ENCODE data around the gene PPARA. TPM values are rescaled to one million over a fixed set of nuclear protein-coding genes. Genes with fewer than 3 reads are reported as not detected.
"Not testable (repeated sequence)": the region's sequence is repeated elsewhere in the genome, so short reads cannot be mapped to it uniquely, and the experiment has no call there.

Gene PPARA
- total RNA-seq, 1 donor from 2014 or later: 51.3 TPM

DNA sequence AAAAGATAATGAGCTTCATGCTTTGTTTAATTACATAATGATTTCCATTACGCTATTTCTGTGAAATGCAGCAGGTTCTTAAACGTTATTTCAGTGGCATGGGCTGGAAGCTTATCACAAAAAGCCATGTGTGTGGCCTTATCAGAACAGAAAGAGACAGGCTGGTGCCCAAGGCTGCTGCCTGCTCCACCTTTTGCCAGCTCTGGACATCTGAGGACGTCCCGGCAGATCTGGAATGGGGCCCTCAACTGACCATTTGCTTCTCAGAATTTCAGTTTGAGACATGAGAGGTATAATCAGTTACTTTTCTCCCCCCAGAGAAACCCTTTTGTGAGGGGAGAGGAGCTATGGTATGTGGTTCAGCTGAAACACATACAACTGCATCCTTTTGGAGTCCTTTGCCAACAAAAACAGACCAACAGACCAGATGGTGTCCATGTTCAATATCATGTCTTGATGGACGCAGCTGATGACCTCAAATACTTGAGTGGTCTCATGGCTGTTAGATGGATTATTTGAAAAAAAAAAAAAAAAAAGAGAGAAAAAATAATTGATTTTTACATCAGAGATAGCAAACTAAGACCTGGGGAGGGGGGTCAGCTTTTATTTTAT lies 91.2 kb downstream of the PPARA start:
- DNase-seq (ENCODE audit: low spot score): no peak

DNA sequence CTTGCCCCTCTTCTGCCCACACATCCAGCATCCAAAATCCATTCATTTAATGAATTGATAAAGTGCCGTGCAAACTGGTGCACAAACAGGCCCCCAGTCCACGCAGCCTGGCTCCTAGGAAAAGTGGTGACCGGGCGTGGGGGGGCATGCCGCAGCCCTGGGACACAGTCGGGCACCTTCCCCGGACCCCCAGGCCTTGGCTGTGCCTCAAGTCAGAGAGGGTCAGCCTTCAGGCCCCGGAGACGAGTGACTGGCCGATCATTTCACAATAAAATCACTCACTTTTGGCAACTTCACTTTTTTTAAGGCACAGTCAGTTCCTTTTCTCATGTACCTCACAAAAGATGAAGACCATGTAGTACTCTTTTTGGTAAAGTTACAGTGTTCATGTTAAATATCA lies 91.8 kb downstream of the PPARA start:
- DNase-seq (ENCODE audit: low spot score): no peak

DNA sequence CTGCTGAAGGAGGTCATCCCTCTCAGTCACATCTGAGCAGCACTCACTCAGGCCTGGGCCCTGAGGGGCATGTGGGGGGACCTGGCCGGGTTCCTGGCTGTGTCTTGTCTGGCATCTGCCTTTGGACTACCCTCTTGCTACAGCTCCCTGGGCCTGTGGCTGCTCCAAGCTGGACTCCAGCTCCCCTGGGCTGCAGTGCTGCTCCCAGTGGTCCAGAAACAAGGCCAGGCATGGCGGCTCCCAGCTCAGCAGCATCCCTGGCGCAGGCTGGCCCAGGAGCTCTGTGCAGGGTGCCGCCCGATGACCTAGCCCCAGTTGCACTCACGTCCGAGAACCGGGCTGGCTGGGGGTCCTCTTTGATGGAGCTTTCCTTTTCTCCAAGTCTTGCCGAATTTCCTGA lies 94.4 kb downstream of the PPARA start:
- no peak for DNase-seq (ENCODE audit: low spot score)

DNA sequence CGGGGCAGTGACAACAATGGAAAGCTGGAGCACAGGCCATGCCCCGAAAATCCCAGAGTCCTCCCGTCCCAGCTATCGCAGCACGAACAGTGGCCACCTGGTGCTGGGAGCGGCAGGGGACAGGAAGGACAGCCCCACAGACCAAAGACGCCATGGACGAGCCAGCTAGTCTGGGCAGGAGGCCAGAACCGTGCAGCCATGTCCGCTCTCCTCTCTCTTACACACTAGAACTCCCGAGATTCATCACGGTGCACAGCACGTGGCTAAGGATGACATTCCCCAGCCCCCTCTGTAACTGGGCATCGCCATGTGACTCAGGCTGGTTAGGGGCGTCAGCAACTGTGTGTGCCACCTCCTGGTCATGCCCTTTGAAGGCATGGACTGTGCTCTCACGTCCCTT lies 95.2 kb downstream of the PPARA start:
- no peak for DNase-seq (ENCODE audit: low spot score)

DNA sequence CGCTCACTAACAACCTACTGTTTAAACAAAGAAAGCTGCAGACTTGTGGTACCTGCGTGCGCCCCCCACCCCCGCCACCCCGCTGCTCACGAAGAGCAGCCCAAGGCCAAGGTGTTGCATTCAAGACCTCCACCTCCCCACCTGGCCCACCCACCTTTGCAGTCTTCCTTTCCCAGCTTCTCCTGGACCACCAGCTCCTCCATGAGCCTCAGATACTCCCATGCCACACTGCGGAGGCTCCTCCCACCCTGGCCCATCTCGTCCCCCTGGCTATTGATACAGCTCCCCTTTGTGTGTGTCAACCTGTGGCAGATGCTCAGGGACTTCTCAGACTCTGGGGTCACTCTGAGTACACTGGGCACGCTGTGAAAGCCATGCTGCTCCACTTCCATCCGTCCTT lies 95.9 kb downstream of the PPARA start:
- DNase-seq (ENCODE audit: low spot score): no peak

DNA sequence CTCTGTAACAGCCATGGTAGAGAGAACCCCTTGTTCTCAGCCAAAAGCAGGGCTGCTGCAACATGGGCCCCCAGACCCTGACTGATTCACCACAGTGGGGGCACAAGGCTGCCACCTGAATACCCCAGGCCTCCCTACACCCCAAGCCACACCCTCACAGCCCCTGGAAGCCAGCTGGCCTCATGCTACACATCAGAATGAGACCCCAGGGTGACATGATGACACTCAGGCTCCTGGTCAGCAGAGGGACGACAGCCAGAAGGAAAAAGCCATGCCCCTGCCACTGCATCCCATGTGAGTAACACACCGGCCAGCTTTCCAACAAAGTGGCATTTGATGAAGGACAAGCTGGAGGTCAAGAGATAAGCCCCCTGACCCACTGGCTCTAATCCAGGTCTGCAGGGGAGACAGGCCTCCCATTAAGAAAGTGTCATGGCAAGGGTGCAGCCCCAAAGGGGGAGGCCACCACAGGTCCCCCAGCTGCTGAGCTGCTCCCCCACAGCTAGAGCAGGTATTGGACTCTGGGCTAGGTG lies 97.2 kb downstream of the PPARA start:
- DNase-seq (ENCODE audit: low spot score): no peak

DNA sequence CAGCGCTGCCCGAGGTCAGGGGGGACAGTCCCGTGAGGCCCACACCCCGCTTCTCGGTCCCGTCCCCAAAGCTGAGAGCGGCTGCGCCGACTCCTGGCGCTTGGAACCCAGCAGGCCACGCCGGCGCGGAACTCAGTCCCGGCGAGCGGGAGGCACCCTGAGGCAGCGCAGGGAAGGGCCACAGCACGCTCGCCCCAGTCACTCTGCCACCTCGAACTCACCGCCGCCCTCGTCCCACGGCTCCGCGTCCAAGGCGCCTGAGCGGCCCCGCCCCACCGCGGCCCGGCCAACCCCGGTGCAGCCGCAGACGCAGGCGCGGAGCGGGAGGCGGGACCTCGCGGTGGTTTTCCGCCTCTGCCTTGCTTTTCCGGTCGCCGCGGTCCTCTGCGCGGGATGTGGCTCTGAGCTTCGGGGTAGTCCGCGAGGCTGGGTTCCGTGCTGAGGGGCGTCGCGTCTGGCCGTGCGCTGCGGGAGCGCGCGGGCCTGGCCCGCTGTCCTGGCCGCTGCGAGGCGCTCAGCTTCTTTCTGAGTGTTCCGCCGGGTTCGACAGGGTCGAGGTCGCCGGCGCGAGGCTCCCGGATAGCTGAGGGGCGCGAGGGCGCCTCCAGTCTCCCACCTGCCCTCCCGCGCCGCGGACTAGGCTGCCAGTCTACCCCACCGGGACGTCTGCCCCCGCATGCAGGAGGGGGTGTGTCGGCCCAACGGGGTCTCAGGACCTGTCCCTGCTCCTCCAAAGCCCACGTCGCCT lies 99.9 kb downstream of the PPARA start, which contains the start of gene CDPF1:
CDPF1 (minus strand) TSS at position 259 of the 748 bp plus-strand sequence. CDS start 2,009 bp downstream, outside the sequence.
- peak; percentile 91 for DNase-seq (ENCODE audit: low spot score)

DNA sequence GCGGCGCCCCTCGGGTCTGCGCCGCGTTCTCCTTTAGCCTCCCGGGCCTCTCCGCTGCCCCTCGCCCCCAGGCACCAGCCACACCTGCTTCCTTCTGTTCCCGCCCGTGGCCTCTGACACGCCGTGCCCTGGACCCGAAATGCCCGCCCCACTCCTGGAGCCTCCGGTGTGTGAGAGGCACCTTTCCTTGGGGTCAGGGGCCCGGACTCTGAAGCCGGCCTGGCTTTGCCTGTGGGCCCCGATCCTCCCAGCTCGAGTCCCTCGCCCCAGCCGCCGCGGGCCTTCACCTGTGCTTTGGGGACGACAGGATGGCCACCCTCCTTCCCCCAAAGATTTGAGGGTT lies 100.4 kb downstream of the PPARA start:
- DNase-seq (ENCODE audit: low spot score): no peak

DNA sequence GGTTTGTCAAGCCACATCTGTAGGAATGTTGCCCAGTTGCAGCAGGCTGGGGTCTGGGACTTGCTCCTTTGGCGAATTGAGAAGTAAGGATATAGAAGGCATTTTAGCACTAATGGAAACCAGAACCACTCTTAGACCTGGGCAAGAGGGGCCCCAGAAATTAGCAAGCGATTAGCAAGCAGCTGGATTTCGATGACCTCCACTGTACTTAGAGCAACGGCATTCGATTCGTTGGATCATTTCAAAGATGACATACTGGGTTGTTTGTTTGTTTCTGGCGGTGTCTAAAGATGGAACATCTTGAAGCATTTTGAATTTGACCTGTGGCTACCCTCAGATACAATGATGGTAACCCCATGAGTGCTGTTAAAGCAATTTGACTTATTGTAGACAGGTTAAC lies 100.9 kb downstream of the PPARA start:
- DNase-seq (ENCODE audit: low spot score): no peak

DNA sequence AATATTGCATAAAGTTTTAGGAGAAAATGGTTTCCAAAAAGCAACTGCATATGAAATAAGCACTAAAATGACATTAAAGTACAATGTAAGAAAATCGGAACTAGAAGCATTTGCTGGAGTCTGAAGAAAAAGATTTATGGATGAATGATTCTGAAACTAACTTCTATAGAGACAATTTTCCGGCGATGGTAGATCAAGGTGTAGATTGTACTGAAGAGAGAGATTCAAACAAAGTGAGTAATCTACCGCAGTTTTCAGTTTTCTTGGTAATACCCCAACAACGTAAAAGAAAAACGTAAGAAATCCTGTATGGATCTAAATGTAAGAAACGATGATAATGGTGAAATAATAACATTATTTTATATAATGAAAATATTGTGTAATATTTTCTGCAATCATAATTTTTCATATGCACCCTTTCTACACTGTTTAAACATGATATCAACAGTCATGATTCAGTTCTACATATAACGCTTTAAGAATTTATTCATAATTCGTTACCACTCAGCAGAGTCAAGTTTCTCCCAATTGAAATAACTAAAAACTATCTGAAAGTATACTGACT lies 101.6 kb downstream of the PPARA start:
- DNase-seq (ENCODE audit: low spot score): no peak

DNA sequence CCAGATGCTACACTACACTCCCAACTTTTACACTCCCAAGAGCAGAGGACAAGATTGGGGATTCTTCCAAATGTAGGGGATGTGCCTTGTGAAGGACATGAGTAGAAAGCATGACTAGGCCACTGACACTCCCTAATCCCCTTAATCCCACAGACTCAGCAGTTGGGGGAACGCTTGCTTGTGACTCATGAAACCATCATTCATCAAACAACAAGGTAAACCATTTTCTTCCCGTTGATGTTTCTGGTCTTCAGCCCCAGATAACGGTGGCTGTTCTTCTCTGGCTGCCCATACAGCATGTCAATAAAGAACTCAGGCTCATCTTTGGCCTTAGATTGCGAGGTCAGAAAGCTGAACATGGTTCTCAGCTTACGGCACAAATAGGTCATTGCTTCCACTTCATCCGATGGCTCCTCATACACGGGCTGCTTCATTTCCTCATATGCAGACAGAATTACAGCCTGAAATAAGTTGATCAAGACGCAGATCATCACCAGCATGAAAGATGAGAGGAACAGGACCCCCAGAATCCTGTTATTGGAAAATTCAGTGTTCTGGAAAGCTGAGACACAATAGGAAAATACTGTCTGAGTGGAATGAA lies 106.1 kb downstream of the PPARA start:
- no peak for DNase-seq (ENCODE audit: low spot score)

DNA sequence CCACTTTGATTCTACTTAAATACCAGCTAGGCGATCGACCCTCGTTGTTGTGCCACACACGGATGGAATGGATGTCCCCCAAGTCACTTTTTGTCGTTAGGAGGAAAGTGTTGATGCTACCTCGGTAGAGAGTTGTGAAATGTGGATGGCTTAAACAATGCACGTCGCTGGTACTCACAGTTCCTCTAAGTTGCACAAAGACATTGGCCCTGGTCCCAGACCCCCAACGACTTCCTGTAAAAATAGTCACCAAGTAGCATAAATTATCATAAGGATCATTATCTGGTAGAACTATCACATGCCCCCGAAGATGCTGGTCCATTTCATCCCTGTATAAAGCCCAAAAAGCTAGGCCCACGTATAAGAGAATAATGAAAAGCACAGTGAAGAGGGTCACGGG lies 109.0 kb downstream of the PPARA start:
- DNase-seq (ENCODE audit: low spot score): no peak

DNA sequence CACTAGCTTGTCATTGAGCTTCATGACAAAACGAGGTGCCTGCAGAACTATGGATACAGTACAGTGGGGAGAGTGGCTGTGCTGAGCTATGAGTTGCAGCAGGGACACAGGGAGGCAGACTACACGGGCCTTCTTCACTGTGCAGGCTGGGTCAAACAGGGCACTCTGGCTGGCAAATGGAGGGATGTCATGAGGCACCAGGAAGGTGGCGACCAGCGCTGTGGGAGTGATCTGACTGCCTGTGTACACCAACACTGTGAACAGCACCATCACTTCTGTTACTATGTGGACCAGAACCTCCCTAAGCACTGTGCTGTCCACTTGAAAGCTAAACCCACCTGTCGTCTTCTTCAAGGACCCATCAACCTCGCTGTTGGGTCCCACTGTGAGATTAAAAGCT lies 109.7 kb downstream of the PPARA start:
- no peak for DNase-seq (ENCODE audit: low spot score)

DNA sequence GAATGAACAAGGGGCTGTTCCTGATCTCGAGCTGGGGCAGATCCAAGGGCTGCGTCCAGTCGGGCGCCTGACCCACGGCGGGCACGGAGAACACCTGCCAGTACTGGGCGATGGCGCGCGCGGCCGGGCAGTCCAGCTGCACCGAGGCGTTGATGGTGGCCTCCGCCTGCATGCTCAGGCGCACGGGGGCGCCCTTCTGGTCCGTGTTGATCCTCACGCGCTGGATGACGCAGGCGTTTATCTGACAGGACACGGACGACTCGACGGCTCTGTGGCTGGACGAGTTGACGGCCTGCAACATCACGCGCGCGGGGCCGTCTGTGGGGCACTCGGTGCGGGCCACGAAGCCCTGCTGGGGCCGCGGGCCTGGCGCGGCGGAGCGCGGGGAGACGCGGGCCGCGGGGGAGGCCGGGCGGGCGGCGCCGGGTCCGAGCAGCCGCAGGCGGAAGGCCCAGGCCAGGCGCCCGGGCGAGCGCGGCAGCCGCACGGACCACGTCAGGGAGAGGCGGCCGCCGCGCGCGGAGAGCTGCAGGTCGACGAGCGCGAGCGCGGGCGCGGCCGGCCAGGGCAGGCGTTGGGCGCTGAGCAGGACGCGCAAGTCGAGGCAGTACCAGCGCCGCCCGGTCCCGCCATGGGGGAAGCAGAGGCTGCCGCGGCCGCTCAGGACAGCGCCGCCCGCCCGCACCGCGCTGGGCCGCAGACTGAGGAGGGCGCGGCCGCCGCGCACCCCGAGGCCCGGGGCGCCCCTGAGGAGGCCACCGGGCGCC lies 112.3 kb downstream of the PPARA start:
- peak; percentile 74 for DNase-seq (ENCODE audit: low spot score)

DNA sequence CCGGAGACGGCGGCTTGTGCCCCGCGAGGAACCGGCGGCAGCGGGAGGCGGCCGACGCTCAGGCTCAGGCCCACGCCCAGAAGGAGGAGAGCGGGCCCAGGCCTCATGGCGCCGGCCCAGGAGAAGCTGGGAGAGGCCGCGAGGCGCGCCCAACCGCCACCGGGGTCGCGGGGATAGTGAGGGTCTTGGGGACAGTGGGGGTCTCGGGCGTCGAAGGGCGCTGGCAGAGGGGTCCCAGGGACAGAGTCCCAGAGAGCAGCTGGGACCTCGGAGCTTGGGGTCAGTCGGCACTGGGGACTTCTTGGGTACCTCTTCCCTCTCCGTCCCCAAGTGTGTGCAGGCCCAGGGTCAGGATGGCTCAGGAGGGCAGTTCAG lies 112.9 kb downstream of the PPARA start, which contains the start of gene PKDREJ:
PKDREJ (minus strand) TSS at position 128 of the 375 bp plus-strand sequence; CDS start at position 107, 21 bp downstream.
- DNase-seq (ENCODE audit: low spot score): no peak

DNA sequence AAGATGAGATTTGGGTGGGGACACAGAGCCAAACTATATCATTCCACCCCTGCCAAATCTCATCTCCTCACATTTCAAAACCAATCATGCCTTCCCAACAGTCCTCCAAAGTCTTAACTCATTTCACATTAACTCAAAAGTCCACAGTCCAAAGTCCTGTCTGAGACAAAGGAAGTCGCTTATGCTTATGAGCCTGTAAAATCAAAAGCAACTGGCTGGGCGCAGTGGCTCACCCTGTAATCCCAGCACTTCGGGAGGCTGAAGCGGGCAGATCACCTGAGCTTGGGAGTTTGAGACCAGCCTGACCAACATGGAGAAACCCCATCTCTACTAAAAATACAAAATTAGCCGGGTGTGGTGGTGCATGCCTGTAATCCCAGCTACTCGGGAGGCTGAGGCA lies 114.2 kb downstream of the PPARA start:
- peak; percentile 65 for DNase-seq (ENCODE audit: low spot score)

DNA sequence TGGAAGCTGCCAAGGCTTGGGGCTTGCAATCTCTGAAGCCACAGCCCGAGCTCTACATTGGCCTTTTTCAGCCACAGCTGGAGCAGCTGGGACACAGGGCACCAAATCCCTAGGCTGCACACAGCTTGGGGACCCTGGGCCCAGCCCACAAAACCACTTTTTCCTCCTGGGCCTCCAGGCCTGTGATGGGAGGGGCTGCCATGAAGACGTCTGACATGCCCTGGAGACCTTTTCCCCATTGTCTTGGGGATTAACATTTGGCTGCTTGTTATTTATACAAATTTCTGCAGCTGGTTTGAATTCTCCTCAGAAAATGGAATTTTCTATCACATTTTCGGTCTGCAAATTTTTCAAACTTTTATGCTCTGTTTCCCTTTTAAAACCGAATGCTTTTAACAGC lies 115.3 kb downstream of the PPARA start:
- DNase-seq (ENCODE audit: low spot score): not testable (repeated sequence)

DNA sequence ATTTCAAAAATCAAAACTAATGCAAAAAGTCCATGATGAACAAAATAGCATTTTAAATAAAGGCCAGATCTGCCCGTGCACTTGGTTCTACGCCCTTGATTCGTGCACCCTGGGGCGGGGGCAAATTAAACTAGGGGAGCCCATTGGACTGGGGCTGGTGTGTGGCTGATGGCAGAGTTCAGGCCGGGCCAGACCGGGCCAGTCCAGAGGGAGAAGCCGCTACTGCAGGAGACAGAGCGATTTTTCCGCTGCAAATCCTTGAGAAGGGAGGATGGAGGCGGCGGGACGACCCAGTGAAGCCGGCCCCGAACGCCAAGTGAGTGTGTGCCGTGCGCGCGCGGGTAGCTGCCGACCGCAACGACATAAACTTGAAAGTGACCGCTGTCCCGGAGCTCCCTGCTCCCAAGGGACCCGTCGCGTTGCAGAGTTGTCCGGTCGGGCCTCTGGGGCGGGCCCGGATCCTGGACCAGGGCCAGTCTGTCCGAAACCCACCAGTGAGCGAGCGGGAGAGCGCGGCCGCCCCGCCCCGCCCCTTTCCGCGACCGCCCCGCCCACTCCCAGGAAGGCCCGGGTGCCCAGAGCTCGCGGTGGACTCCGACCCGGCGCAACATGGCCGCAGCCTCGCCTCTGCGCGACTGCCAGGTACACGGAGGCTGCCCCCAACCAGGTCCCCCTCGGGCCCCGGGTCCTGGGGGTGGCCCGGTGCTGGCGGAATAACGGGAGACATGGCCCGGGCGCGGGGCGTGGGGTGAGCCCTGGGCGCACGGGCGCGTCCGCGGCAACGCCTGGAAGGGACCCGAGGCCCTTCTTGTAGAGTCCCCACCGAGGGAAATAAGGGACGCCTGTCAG lies 117.3 kb downstream of the PPARA start, which contains the start of gene TTC38:
TTC38 (plus strand) TSS at position 578 of the 849 bp plus-strand sequence; CDS start at position 610, 32 bp downstream.
- peak; percentile 93 for DNase-seq (ENCODE audit: low spot score)

DNA sequence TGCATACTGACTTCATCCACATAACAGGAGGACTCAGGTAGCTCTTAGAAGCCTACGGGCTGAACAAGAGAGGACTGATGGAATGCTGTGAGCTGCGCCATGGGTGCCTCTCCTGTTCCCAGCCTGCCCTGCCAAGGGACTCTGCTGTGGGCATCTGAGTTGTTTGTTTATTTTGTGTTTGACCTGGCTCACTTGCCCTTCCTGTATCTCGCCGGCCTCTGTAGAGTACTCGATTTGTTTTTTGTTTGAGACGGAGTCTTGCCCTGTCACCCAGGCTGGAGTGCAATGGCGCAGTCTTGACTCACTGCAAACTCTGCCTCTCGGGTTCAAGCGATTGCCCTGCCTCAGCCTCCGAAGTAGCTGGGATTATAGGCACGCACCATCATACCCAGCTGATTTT lies 119.2 kb downstream of the PPARA start:
- DNase-seq (ENCODE audit: low spot score): no peak

DNA sequence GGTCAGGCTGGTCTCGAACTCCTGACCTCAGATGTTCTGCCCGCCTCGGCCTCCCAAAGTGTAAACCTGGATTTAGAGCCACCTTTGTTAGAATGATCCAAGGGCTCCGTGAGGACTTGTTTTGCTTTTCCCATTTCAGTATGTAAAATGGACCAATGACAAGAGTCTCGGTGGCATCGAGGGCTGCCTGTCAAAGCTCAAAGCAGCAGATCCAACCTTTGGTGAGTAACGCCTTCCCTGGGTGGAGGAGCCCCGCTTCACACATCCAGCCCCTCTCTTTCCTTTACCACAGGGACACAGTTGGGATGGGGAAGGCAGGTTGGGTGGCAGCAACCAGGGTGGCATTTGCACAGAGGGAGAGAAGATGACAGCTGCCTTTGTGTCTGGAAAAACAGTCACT lies 121.9 kb downstream of the PPARA start:
- no peak for DNase-seq (ENCODE audit: low spot score)

Data from mucosa of gallbladder (tissue), 1 donor.